Kidney (tissue), 14 donors: ENCODE measurements around the gene BACH1. TPM values are rescaled to one million over a fixed set of nuclear protein-coding genes. Genes with fewer than 3 reads are reported as not detected.

Source experiments
- DNase-seq, 5 donors: peaks; one replicate each; pipeline ENCODE4 v3.0.0-alpha.2; 2013 to 2020
- FAIRE-seq: peaks from 2 replicates; lab custom pipeline; 2012; peaks lifted over from hg19 to GRCh38; lab: Jason Lieb, UNC
- H3K27ac ChIP-seq, 2 donors: one replicate each; pipeline ENCODE4 v1.7.0; 2013; ENCODE audit warnings: low read depth in 2 of 2, low read length in 2 of 2, inconsistent platforms in 1 of 2
- H3K27me3 ChIP-seq: one replicate; pipeline ENCODE4 v1.7.1; 2013; ENCODE audit warnings: low read length, inconsistent platforms; ENCODE audit not compliant: control insufficient read depth, insufficient read depth
- H3K36me3 ChIP-seq, 3 donors: one replicate each; pipeline versions ENCODE4 v1.7.0 to v1.7.1; 2013; ENCODE audit warnings: low read length in 3 of 3, control low read depth in 1 of 3, inconsistent platforms in 1 of 3; ENCODE audit not compliant: insufficient read depth in 3 of 3, control insufficient read depth in 2 of 3
- H3K4me1 ChIP-seq, 3 donors: one replicate each; pipeline versions ENCODE4 v1.7.0 to v1.7.1; 2013; ENCODE audit warnings: low read length in 3 of 3, inconsistent platforms in 1 of 3, low read depth in 1 of 3; ENCODE audit not compliant: control insufficient read depth in 2 of 3, insufficient read depth in 2 of 3
- H3K4me3 ChIP-seq, 3 donors: one replicate each; pipeline versions ENCODE4 v1.7.0 to v1.8.1; 2013; ENCODE audit warnings: low read length in 3 of 3, control low read depth in 1 of 3, inconsistent platforms in 1 of 3
- H3K9ac ChIP-seq, 3 donors: one replicate each; pipeline versions ENCODE4 v1.7.0 to v1.7.1; 2013; ENCODE audit warnings: low read length in 3 of 3, control low read depth in 1 of 3, inconsistent platforms in 1 of 3
- H3K9me3 ChIP-seq, 3 donors: one replicate each; pipeline versions ENCODE4 v1.7.0 to v1.7.1; 2013; ENCODE audit warnings: low read length in 3 of 3, control low read depth in 1 of 3, inconsistent platforms in 1 of 3; ENCODE audit not compliant: control insufficient read depth in 2 of 3, insufficient read depth in 1 of 3
- CTCF ChIP-seq: IDR thresholded peaks from 3 replicates; pipeline ENCODE4 v1.5.1; 2012; ENCODE audit warnings: mild to moderate bottlenecking, moderate library complexity, borderline replicate concordance; ENCODE audit not compliant: insufficient read depth; ENCODE audit errors: extremely low read depth
- intact Hi-C: fragments of 100-400 bp; cut with DNase I; formaldehyde crosslinking; loops from one replicate; pipeline ENCODE4 v1.11.1; 2022
- polyA plus RNA-seq: library from polyadenylated mRNA; stranded (reverse); fragments of 350-450 nt; fragmentation: Illumina TruSeq; extraction: RNeasy Lipid Tissue Mini Kit (QIAGEN cat#74804); gene quantifications from one replicate; pipeline ENCODE4 v1.2.3, GENCODE V29; 2014; ENCODE audit warnings: low read depth, low replicate concordance; ENCODE audit not compliant: insufficient read depth
- total RNA-seq: library from RNA; stranded (reverse); fragmentation: NEBNext Ultra II Directional; extraction: Animal tissue kit (Norgen Biotek cat#: 25700); gene quantifications from one replicate; pipeline ENCODE4 v1.2.1, GENCODE V29; 2021
- donor health status: control.
- donor health status: control.
- donor health status: control.
- donor health status: control.
- donor health status: control.
- donor health status: DM: yes; HTN: yes; CAD: no.
- donor health status: Normal renal cell carcinoma (clear cell type).

Gene BACH1
- total and polyA plus RNA-seq, 2 donors from 2014 or later, result 5.6 to 85.1 TPM

GRCh38 chr21:29365661-29366265 lies 67.0 kb downstream of the BACH1 start:
- Histone ChIP-seq H3K36me3 (peaks cover 0 to 5% (median 0%) of the 10 kb centered on the region in 3 donors), H3K27ac (no peak overlapping the region), H3K9ac (no peak overlapping the region), H3K4me1 (peaks cover 0 to 5% (median 2%) of the 10 kb centered on the region in 3 donors), H3K27me3 (no peaks in the 10 kb centered on the region), H3K4me3 (no peak overlapping the region), H3K9me3 (peaks cover 0 to 3% (median 0%) of the 10 kb centered on the region in 3 donors)
- DNase-seq (no peak), FAIRE-seq (no peak)
- TF ChIP-seq CTCF, result no peak
- intact Hi-C loops, result no loop called here

GRCh38 chr21:29366532-29366931 lies 67.8 kb downstream of the BACH1 start:
- Histone ChIP-seq H3K4me1 (peaks cover 0 to 4% (median under 1%) of the 10 kb centered on the region in 3 donors), H3K27me3 (no peaks in the 10 kb centered on the region), H3K4me3 (no peak overlapping the region), H3K9ac (no peak overlapping the region), H3K9me3 (peaks cover 0 to 3% (median 0%) of the 10 kb centered on the region in 3 donors), H3K36me3 (peaks cover 0 to 5% (median 0%) of the 10 kb centered on the region in 3 donors), H3K27ac (no peak overlapping the region)
- FAIRE-seq (no peak), DNase-seq (no peak)
- TF ChIP-seq CTCF, result no peak
- intact Hi-C loops, result no loop called here

GRCh38 chr21:29367335-29367734 lies 68.6 kb downstream of the BACH1 start:
- FAIRE-seq, result no peak
- no peak for TF ChIP-seq CTCF
- no peak overlapping the region for H3K27ac ChIP-seq
- H3K4me1 ChIP-seq, result no peaks in the 10 kb centered on the region
- no peak for DNase-seq
- H3K4me3 ChIP-seq, result no peak overlapping the region
- H3K27me3 ChIP-seq, result no peaks in the 10 kb centered on the region
- peaks cover 0 to 5% (median 0%) of the 10 kb centered on the region in 3 donors for H3K36me3 ChIP-seq
- peaks cover 0 to 3% (median 0%) of the 10 kb centered on the region in 3 donors for H3K9me3 ChIP-seq
- H3K9ac ChIP-seq, result no peak overlapping the region
- intact Hi-C loops, result no loop called here
